Measurements from ENCODE around the gene LDHD. TPM values are rescaled to one million over a fixed set of nuclear protein-coding genes. Genes with fewer than 3 reads are reported as not detected.

LDHD gene
- total and polyA plus RNA-seq, 2 of the 13 experiments (the other 11 are each of a cell fraction or from before 2014, with no cell fraction given) = 9.1 to 9.8 TPM

GRCh38 chr16:75110637-75111513 is 5.7 kb downstream of the LDHD start (continued):
- TF ChIP-seq DBP (CRISPR knock-in tag; IDR thresholded peaks at IDR 0.05; ENCODE audit: not compliant biosample characterization) (peak; percentile 93), POGK (CRISPR knock-in tag; conservative IDR thresholded peaks at IDR 0.05) (peak; percentile 83; the same call in 1 of the 2 replicates), SALL2 (CRISPR knock-in tag; IDR thresholded peaks at IDR 0.05) (0 out of 2 replicates have a peak, but pooled peaks have one; percentile 80), NR2F2 (IDR thresholded peaks at IDR 0.05; ENCODE audit: borderline replicate concordance, low read depth) (peak; percentile 59; the same call in 1 of the 2 replicates), ZFY (CRISPR knock-in tag; IDR thresholded peaks at IDR 0.05) (peak; percentile 81), SOX5 (CRISPR knock-in tag; IDR thresholded peaks at IDR 0.05; ENCODE audit: borderline replicate concordance) (peak; percentile 24; the same call in 1 of the 2 replicates), ZNF253 (CRISPR knock-in tag; IDR thresholded peaks at IDR 0.05; ENCODE audit: borderline replicate concordance) (no peak), U2AF1 (optimal IDR thresholded peaks at IDR 0.05; ENCODE audit: low read depth, low read length) (no peak), ZNF225 (CRISPR knock-in tag; IDR thresholded peaks at IDR 0.05) (0 out of 2 replicates have a peak, but pooled peaks have one; percentile 43), PAX8 (CRISPR knock-in tag; IDR thresholded peaks at IDR 0.05; ENCODE audit: borderline replicate concordance) (no peak), SETDB1 (CRISPR knock-in tag; IDR thresholded peaks at IDR 0.05; ENCODE audit: borderline replicate concordance) (no peak), ELF4 (CRISPR knock-in tag; IDR thresholded peaks at IDR 0.05; ENCODE audit: borderline replicate concordance) (no peak), ONECUT2 (CRISPR knock-in tag; IDR thresholded peaks at IDR 0.05) (0 out of 2 replicates have a peak, but pooled peaks have one; percentile 5), IRF2 (CRISPR knock-in tag; IDR thresholded peaks at IDR 0.05) (peak; percentile 65), PTBP1 (IDR thresholded peaks at IDR 0.05; ENCODE audit: low read depth, low read length, poor library complexity, severe bottlenecking) (no peak), ZNF160 (CRISPR knock-in tag; IDR thresholded peaks at IDR 0.05) (peak; percentile 59; the same call in 1 of the 2 replicates), FOXK1 (CRISPR knock-in tag; IDR thresholded peaks at IDR 0.05; ENCODE audit: borderline replicate concordance, low read depth) (no peak; the same call in 1 of the 2 replicates), KDM2A (CRISPR knock-in tag; IDR thresholded peaks at IDR 0.05; ENCODE audit: borderline replicate concordance, low read depth) (peak; percentile 95), ZNF768 (CRISPR knock-in tag; IDR thresholded peaks at IDR 0.05) (peak; percentile 64; the same call in 1 of the 2 replicates), SRSF9 (IDR thresholded peaks at IDR 0.05; ENCODE audit: borderline replicate concordance, insufficient read depth, low read depth, low read length, poor library complexity, severe bottlenecking) (no peak), PBX2 (CRISPR knock-in tag; IDR thresholded peaks at IDR 0.05) (peak; percentile 9; the same call in 1 of the 2 replicates)
- TF ChIP-seq, protein P1, sequence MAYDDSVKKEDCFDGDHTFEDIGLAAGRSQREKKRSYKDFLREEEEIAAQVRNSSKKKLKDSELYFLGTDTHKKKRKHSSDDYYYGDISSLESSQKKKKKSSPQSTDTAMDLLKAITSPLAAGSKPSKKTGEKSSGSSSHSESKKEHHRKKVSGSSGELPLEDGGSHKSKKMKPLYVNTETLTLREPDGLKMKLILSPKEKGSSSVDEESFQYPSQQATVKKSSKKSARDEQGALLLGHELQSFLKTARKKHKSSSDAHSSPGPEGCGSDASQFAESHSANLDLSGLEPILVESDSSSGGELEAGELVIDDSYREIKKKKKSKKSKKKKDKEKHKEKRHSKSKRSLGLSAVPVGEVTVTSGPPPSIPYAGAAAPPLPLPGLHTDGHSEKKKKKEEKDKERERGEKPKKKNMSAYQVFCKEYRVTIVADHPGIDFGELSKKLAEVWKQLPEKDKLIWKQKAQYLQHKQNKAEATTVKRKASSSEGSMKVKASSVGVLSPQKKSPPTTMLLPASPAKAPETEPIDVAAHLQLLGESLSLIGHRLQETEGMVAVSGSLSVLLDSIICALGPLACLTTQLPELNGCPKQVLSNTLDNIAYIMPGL (CRISPR knock-in tag; IDR thresholded peaks at IDR 0.05; ENCODE audit: borderline replicate concordance in 1 of 2, low read depth in 1 of 2) = peak; percentile 77 to 92
